Stimulated activated naive CD4-positive, alpha-beta T cell (primary cell): Measurements from ENCODE around the gene PARD3.
"Not testable (repeated sequence)": the region's sequence is repeated elsewhere in the genome, so short reads cannot be mapped to it uniquely, and the experiment has no call there.

ENCODE experiments used
- DNase-seq, 6 experiments: peaks; one replicate each; lab custom pipeline; 2025; lab: John Stamatoyannopoulos, UW

Gene PARD3

GRCh38 chr10:34797155-34797554 lies 17.9 kb downstream of the PARD3 start:
- DNase-seq = no peak

GRCh38 chr10:34796133-34796532 lies 19.0 kb downstream of the PARD3 start:
- no peak for DNase-seq

DNA sequence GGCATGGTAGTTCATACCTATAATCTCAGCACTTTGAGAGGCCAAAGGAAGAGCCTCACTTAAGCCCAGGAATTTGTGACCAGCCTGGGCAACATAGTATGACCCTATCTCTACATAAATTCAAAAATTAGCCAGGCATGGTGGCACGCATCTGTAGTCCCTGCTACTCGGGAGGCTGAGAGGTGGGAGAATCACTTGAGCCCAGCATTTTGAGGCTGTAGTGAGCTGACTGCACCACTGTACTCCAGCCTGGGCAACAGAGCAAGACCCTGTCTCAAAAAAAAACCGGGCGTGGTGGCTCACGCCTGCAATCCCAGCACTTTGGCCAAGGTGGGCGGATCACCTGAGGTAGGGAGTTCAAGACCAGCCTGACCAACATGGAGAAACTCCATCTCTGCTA lies 19.8 kb downstream of the PARD3 start:
- DNase-seq = no peak

GRCh38 chr10:34794835-34795234 lies 20.3 kb downstream of the PARD3 start:
- no peak for DNase-seq

GRCh38 chr10:34793581-34793980 lies 21.5 kb downstream of the PARD3 start:
- not testable (repeated sequence) for DNase-seq

DNA sequence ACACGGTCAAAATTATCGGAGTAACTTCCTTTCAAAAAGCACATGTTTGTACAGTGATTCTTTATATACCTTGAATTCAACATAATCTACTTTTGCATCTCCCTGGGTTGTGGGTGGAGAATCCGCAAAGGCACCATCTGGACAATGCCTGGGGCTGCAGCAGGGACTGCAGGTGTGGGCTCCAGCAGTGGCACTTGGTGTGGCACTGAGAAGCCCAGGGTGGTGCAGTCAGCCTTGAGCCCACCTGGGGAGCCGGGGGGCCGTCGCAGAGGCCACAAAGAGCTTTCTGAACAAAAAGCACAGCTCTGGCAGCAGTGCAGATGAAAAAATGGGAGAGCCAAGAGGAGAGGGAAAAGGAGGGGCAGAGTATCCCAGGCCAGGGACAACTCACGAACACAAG lies 22.2 kb downstream of the PARD3 start:
- DNase-seq = no peak

DNA sequence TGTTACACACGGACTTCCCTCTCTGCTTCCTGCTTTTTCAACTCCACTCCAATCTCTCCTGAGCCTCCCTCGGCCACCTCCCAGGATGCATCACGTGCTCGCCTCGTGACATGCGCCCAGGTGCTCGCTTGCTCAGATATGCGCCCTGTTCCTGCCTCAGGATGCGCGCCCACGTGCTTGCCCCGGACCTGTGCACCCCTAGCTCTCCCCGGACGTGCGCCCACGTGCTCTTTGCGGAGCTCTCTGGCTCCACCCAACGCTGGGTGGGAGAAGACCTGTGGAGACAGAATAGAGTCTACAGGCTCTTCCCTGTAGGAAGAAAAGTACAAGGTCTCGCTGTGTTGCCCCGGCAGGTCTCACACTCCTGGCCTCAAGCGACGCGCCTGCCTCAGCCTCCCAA lies 23.1 kb downstream of the PARD3 start:
- DNase-seq = no peak

DNA sequence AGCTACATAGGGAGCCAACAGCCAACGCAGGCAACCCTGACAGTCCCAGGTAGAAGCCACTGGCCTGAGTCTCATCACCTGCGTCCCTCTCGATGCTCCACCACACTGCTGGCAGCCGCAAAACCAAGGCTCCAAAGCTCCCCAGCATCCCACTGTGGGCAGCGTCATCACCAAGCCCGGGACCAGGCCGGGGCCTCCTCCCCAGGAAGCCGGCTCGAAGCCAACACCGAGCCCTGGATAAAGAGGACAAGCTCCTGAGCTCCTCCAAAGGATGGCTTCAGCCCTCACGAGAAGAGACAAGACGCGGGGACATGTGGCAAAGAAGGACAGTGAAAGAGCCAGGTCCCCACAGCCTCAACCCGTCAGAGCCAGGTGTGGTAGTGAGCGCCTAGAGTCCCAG lies 23.9 kb downstream of the PARD3 start:
- DNase-seq = no peak

- no peak for DNase-seq
These were observed 25.1 kb downstream of the PARD3 start for GRCh38 chr10:34789966-34790506.

DNA sequence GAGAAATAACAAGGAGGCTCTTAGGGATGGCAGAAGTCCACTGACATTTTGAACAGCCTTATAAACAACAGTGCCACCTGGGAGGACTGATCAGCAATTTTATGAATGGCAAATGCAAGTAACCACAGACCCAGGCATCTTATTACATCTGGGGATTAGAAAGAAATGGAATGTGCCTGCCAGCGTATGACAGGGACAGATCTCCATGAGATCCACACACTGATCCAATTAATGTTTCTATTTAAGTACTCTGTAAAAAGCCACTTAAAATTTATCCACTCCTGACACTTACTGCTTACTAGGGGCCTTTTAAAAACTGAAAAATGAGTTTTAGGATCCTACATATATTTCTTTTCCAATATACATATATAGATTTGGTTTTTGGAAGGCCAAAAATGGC lies 28.6 kb downstream of the PARD3 start:
- no peak for DNase-seq

GRCh38 chr10:34781711-34782110 lies 33.4 kb downstream of the PARD3 start:
- no peak for DNase-seq

DNA sequence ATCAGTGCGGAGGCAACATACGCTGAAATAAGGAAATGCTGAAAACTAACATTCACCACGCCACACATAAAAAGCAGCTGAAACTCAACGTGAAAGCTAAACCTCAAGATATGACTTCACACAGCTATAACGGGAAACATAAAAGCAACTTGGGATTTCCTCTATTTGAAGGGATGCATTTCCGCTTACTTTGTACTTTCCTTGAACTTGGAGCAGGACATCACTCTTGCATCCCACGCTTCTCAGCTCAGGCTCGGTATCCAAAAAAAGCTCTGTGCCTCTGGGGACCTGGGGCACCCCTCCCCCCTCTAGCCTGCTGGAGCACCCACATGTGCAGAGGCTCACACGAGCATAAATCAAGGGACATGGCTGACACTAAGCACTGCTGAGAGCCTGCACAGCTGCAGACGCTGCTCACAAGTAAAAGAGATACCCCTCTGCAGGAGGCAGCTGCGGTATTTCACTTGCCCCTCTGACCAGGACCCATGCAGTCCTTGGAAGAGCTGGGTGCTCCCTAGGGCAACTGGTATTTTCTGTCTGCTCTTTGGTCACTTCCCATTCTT lies 34.2 kb downstream of the PARD3 start:
- DNase-seq = peak in 1 of 6 experiments; percentile 3

- DNase-seq = no peak
These were observed 36.9 kb downstream of the PARD3 start for GRCh38 chr10:34778237-34778636.

DNA sequence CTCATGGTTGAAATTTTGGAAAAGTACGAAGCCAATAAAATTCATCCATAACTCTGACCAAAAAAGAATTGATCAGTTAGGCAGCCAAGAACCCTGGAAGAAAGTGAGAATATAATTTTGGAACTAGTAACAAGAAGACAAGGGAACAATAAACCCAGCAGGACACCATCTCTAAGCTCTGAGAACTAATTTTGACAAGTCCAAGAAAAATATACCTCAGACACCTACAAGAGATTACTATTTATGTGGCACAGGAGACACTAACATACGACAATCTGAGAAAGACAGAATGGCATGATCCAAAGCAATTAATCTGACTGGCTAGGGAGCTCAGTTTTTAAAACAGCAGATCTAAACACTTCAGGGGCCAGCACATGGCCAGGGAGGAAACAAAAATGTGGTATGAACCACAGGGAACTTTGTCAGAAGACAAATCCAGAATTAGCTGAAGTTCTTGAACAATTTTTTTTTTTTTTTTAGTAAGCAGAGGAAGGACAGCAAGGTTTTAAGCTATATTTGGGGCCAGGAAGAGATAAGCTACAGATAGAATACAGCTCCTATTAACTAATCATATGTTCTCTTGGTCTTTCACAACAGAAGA lies 38.9 kb downstream of the PARD3 start:
- no peak for DNase-seq

- no peak for DNase-seq
These were observed 40.0 kb downstream of the PARD3 start for GRCh38 chr10:34775044-34775637.

DNA sequence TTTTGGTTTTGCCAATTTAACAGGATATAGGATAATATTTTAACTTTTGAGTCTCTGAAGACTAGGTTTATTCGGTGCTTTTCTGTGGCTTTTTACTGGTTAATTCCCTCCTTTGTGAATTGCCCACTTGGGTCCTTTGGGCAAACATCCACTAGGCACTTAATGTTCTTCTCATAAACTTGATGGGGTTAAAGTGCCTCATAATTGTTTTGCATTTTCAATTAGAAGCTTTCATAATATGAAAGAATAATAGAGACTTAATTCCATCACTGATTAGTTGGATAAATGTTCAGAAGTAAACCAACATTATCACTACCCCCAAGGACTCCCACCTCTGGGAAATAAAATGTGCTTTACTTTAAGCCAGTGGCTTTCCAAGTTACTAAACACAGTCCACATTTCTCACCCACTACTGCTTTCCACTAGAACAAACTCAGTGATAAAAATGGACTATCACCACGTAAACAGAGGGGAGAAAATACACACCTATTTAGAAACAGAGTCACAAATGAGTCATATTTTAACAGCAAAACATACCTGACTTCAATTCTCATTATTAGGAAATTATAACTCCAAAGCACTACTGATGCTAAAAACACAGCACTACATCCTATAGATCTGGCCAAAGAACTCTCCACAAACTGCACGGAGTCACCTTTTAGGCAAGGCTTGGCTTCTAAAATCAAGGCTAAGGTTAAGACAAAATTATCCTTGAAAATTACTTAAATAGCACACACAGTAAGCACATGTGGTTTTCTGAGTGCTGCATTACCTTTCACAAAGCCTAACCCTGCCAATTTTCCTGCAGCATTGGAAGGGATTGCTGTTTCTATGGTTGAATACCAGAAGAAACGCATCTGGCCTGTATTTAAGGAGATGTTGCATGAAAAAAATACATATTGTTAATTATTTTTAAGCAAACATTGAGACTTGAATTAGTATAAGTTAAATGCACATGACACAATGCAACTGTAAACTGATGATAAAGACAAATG lies 41.2 kb downstream of the PARD3 start:
- no peak for DNase-seq

- no peak for DNase-seq
These were observed 43.6 kb downstream of the PARD3 start for GRCh38 chr10:34771525-34771924.

GRCh38 chr10:34771106-34771505 lies 44.0 kb downstream of the PARD3 start:
- DNase-seq = no peak

DNA sequence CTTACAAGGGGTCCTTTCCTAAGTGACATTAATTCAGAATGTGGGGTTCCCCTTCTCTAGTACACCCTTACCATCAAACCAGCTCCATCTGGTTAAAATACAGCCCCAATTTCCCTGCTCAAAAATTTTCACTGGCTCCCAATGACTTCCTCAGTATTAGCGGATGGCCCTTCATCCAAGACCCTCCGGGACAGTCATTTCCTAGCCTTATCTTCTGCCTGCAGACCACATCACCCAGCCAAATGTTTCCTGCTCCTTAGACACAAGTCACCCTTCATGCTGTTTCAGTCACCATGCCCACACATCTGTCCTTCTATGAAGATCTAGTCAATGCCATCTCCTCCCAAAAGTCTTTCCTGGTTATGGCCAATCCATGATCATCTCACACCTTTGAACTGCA lies 45.2 kb downstream of the PARD3 start:
- no peak for DNase-seq

GRCh38 chr10:34768972-34769330 lies 46.1 kb downstream of the PARD3 start:
- no peak for DNase-seq

GRCh38 chr10:34768261-34768971 lies 46.7 kb downstream of the PARD3 start:
- DNase-seq = no peak
